Mesenchymal stem cell (in vitro differentiated cells and primary cell): ENCODE measurements around the gene XPNPEP3.

Experiments
- DNase-seq: peaks from one replicate; pipeline ENCODE4 v3.0.0-alpha.2; 2013
- H2AFZ ChIP-seq: one replicate; pipeline ENCODE4 v1.6.1; 2013; ENCODE audit warnings: low read depth, mild to moderate bottlenecking, control low read depth, inconsistent platforms, low read length, moderate library complexity
- H2AK5ac ChIP-seq: 2 replicates; pipeline ENCODE4 v1.6.1; 2013; ENCODE audit warnings: low read length, moderate library complexity, mild to moderate bottlenecking, inconsistent platforms; ENCODE audit not compliant: severe bottlenecking
- H2BK120ac ChIP-seq: one replicate; pipeline ENCODE4 v1.6.1; 2013; ENCODE audit warnings: low read depth, mild to moderate bottlenecking, inconsistent platforms, low read length, moderate library complexity
- H2BK12ac ChIP-seq, 2 experiments: one replicate each; pipeline ENCODE4 v1.6.1; 2013; ENCODE audit warnings: inconsistent platforms in 2 of 2, low read length in 2 of 2, mild to moderate bottlenecking in 2 of 2, moderate library complexity in 2 of 2, control low read depth in 1 of 2
- H2BK15ac ChIP-seq: one replicate; pipeline ENCODE4 v1.6.1; 2013; ENCODE audit warnings: mild to moderate bottlenecking, low read depth, inconsistent platforms; ENCODE audit not compliant: poor library complexity, severe bottlenecking
- H2BK5ac ChIP-seq: 2 replicates; pipeline ENCODE4 v1.6.1; 2013; ENCODE audit warnings: low read depth, mild to moderate bottlenecking, low read length, control low read depth, inconsistent platforms; ENCODE audit not compliant: poor library complexity, severe bottlenecking
- H3K14ac ChIP-seq, 2 experiments: one replicate each; pipeline ENCODE4 v1.6.1; 2013; ENCODE audit warnings: inconsistent platforms in 2 of 2, low read length in 2 of 2, control low read depth in 1 of 2, mild to moderate bottlenecking in 1 of 2, moderate library complexity in 1 of 2
- H3K18ac ChIP-seq, 2 experiments: one replicate each; pipeline ENCODE4 v1.6.1; 2013; ENCODE audit warnings: inconsistent platforms in 2 of 2, low read length in 2 of 2, control low read depth in 1 of 2, low read depth in 1 of 2, mild to moderate bottlenecking in 1 of 2
- H3K23ac ChIP-seq, 2 experiments: one replicate each; pipeline ENCODE4 v1.6.1; 2013; ENCODE audit warnings: inconsistent platforms in 2 of 2, low read length in 2 of 2, mild to moderate bottlenecking in 2 of 2, moderate library complexity in 2 of 2, control low read depth in 1 of 2
- H3K27ac ChIP-seq: 2 replicates; pipeline ENCODE4 v1.5.1; 2013; ENCODE audit warnings: mild to moderate bottlenecking, moderate library complexity, low read length, control low read depth, inconsistent platforms; ENCODE audit not compliant: poor library complexity, severe bottlenecking
- H3K27me3 ChIP-seq, 2 experiments: 2 replicates each; pipeline versions ENCODE4 v1.6.1 to v1.7.0; 2013; ENCODE audit warnings: low read length in 2 of 2, mild to moderate bottlenecking in 2 of 2, moderate library complexity in 2 of 2, control low read depth in 1 of 2, inconsistent platforms in 1 of 2; ENCODE audit not compliant: control insufficient read depth in 1 of 2, insufficient read depth in 1 of 2
- H3K36me3 ChIP-seq, 2 experiments: 2 replicates each; pipeline versions ENCODE4 v1.6.1 to v1.7.0; 2013; ENCODE audit warnings: low read length in 2 of 2, control low read depth in 1 of 2, inconsistent platforms in 1 of 2, low read depth in 1 of 2, mild to moderate bottlenecking in 1 of 2; ENCODE audit not compliant: insufficient read depth in 2 of 2, control insufficient read depth in 1 of 2
- H3K4ac ChIP-seq, 2 experiments: one replicate each; pipeline ENCODE4 v1.6.1; 2013; ENCODE audit warnings: inconsistent platforms in 2 of 2, low read length in 2 of 2, mild to moderate bottlenecking in 2 of 2, moderate library complexity in 2 of 2, control low read depth in 1 of 2, low read depth in 1 of 2
- H3K4me1 ChIP-seq: 2 replicates; pipeline ENCODE4 v1.6.1; 2013; ENCODE audit warnings: low read depth, low read length, control low read depth; ENCODE audit not compliant: control insufficient read depth, insufficient read depth
- H3K4me2 ChIP-seq: 2 replicates; pipeline ENCODE4 v1.6.1; 2013; ENCODE audit warnings: low read length, mild to moderate bottlenecking, inconsistent platforms; ENCODE audit not compliant: poor library complexity, severe bottlenecking
- H3K4me3 ChIP-seq, 2 experiments: 2 replicates each; pipeline versions ENCODE4 v1.5.1 to v1.7.0; 2013; ENCODE audit warnings: low read length in 2 of 2, mild to moderate bottlenecking in 2 of 2, control low read depth in 1 of 2, low read depth in 1 of 2; ENCODE audit not compliant: insufficient read depth in 1 of 2
- H3K79me1 ChIP-seq: replicated peaks from 2 replicates; pipeline ENCODE4 v1.6.1; 2013; ENCODE audit warnings: mild to moderate bottlenecking, control low read depth, low read length, inconsistent platforms; ENCODE audit not compliant: poor library complexity, severe bottlenecking
- H3K9ac ChIP-seq: 2 replicates; pipeline ENCODE4 v1.7.0; 2013; ENCODE audit warnings: mild to moderate bottlenecking, low read length, moderate library complexity
- H3K9me3 ChIP-seq: 2 replicates; pipeline ENCODE4 v1.7.0; 2013; ENCODE audit warnings: mild to moderate bottlenecking, low read length; ENCODE audit not compliant: control insufficient read depth
- H4K8ac ChIP-seq: one replicate; pipeline ENCODE4 v1.6.1; 2013; ENCODE audit warnings: inconsistent platforms, mild to moderate bottlenecking, low read length, moderate library complexity
- H4K91ac ChIP-seq: one replicate; pipeline ENCODE4 v1.6.1; 2013; ENCODE audit warnings: mild to moderate bottlenecking, low read length, inconsistent platforms
- WGBS: methylation state at CpG from one replicate; pipeline ENCODE4 v1.1.7; 2013; ENCODE audit warnings: mixed read lengths; 5-methylcytosine and 5-hydroxymethylcytosine counted together

XPNPEP3 gene

GRCh38 chr22:40853961-40854360 lies 3.0 kb upstream of the XPNPEP3 start:
- Histone ChIP-seq H2BK12ac (no peak overlapping the region), H2BK15ac (no peak overlapping the region), H3K4me1 (peaks cover 11% of the 10 kb centered on the region), H3K14ac (no peak overlapping the region), H2AFZ (no peak overlapping the region), H3K4me3 (peak overlapping the region in 1 of 2 experiments; percentile 95), H4K8ac (no peak overlapping the region), H3K79me1 (peaks cover 5% of the 10 kb centered on the region), H3K27me3 (no peaks in the 10 kb centered on the region), H2AK5ac (no peak overlapping the region), H3K9me3 (no peaks in the 10 kb centered on the region), H2BK5ac (no peak overlapping the region), H3K36me3 (peaks cover 7 to 41% of the 10 kb centered on the region in 2 experiments), H2BK120ac (no peak overlapping the region), H4K91ac (no peak overlapping the region), H3K9ac (peak overlapping the region; percentile 100), H3K23ac (no peak overlapping the region), H3K4me2 (peak overlapping the region; percentile 17), H3K4ac (no peak overlapping the region), H3K27ac (no peak overlapping the region), H3K18ac (no peak overlapping the region)
- whole genome bisulfite sequencing = 67% methylated on average over 1 of the region's 3 CpGs
- DNase-seq = peak; percentile 18

- Histone ChIP-seq H2AFZ (no peak overlapping the region), H3K9ac (peak overlapping the region; percentile 100), H3K4me2 (peak overlapping the region; percentile 91), H4K91ac (no peak overlapping the region), H3K27ac (no peak overlapping the region), H3K23ac (no peak overlapping the region), H3K4me3 (peak overlapping the region; percentile 52 to 95), H3K36me3 (peaks cover 0 to 28% of the 10 kb centered on the region in 2 experiments), H3K27me3 (no peaks in the 10 kb centered on the region), H4K8ac (no peak overlapping the region), H3K79me1 (peaks cover 1% of the 10 kb centered on the region), H3K9me3 (no peaks in the 10 kb centered on the region), H2BK5ac (no peak overlapping the region), H3K18ac (peak overlapping the region; percentile 62 to 70), H3K4ac (no peak overlapping the region), H2BK15ac (no peak overlapping the region), H2AK5ac (no peak overlapping the region), H2BK12ac (peak overlapping the region in 1 of 2 experiments; percentile 78), H3K4me1 (peaks cover 11% of the 10 kb centered on the region), H3K14ac (peak overlapping the region in 1 of 2 experiments; percentile 71), H2BK120ac (no peak overlapping the region)
- peak; percentile 47 for DNase-seq
- 65% methylated on average over 12 of the region's 20 CpGs for WGBS
Observed at GRCh38 chr22:40855071-40855978, 1.6 kb upstream of the XPNPEP3 start.

- H3K18ac ChIP-seq = peak overlapping the region; percentile 56 to 97
- no peaks in the 10 kb centered on the region for H3K9me3 ChIP-seq
- peak overlapping the region; percentile 96 for H4K8ac ChIP-seq
- H3K4me2 ChIP-seq = peak overlapping the region; percentile 72
- H3K14ac ChIP-seq = peak overlapping the region in 1 of 2 experiments; percentile 98
- H3K4ac ChIP-seq = peak overlapping the region; percentile 62 to 100
- DNase-seq = no peak
- peak overlapping the region; percentile 25 to 83 for H3K23ac ChIP-seq
- peak overlapping the region; percentile 6 for H2BK15ac ChIP-seq
- peak overlapping the region in 1 of 2 experiments; percentile 72 for H2BK12ac ChIP-seq
- H3K9ac ChIP-seq = peak overlapping the region; percentile 100
- H2AK5ac ChIP-seq = peak overlapping the region; percentile 3
- peak overlapping the region; percentile 90 for H3K27ac ChIP-seq
- peaks cover 11% of the 10 kb centered on the region for H3K4me1 ChIP-seq
- H3K27me3 ChIP-seq = no peaks in the 10 kb centered on the region
- H3K79me1 ChIP-seq = peaks cover 1% of the 10 kb centered on the region
- H2BK5ac ChIP-seq = no peak overlapping the region
- peak overlapping the region; percentile 29 for H2AFZ ChIP-seq
- WGBS = 1% methylated on average over 16 of the region's 29 CpGs
- H4K91ac ChIP-seq = peak overlapping the region; percentile 44
- peaks cover 0 to 28% of the 10 kb centered on the region in 2 experiments for H3K36me3 ChIP-seq
- no peak overlapping the region for H2BK120ac ChIP-seq
- H3K4me3 ChIP-seq = peak overlapping the region; percentile 95 to 96
Observed at GRCh38 chr22:40855979-40856512, 902 bp upstream of the XPNPEP3 start.

GRCh38 chr22:40857309-40857855 lies 434 bp downstream of the XPNPEP3 start:
- Histone ChIP-seq H4K8ac (peak overlapping the region; percentile 96), H3K27ac (peak overlapping the region; percentile 85), H3K27me3 (no peaks in the 10 kb centered on the region), H2BK15ac (peak overlapping the region; percentile 60), H2BK5ac (no peak overlapping the region), H2AFZ (peak overlapping the region; percentile 94), H3K9me3 (no peaks in the 10 kb centered on the region), H4K91ac (peak overlapping the region; percentile 52), H3K4ac (peak overlapping the region; percentile 19 to 97), H3K14ac (peak overlapping the region in 1 of 2 experiments; percentile 8), H3K4me1 (peaks cover 9% of the 10 kb centered on the region), H3K4me2 (peak overlapping the region; percentile 85), H2BK12ac (no peak overlapping the region), H3K9ac (peak overlapping the region; percentile 100), H3K18ac (peak overlapping the region; percentile 41 to 80), H3K79me1 (peaks cover 7% of the 10 kb centered on the region), H3K23ac (no peak overlapping the region), H2AK5ac (no peak overlapping the region), H2BK120ac (peak overlapping the region; percentile 42), H3K36me3 (peaks cover 0 to 30% of the 10 kb centered on the region in 2 experiments), H3K4me3 (peak overlapping the region; percentile 75 to 95)
- WGBS = 14% methylated on average over 18 of the region's 18 CpGs
- DNase-seq = peak; percentile 56
